ENCODE measurements around the gene HERC5.

The HERC5 gene

GRCh38 chr4:88524171-88524570, 67.3 kb downstream of the HERC5 start:
- DNase-seq, result peak; percentile 8

- peak; percentile 13 for DNase-seq
Measured at GRCh38 chr4:88526221-88526815, 69.4 kb downstream of the HERC5 start.

DNA sequence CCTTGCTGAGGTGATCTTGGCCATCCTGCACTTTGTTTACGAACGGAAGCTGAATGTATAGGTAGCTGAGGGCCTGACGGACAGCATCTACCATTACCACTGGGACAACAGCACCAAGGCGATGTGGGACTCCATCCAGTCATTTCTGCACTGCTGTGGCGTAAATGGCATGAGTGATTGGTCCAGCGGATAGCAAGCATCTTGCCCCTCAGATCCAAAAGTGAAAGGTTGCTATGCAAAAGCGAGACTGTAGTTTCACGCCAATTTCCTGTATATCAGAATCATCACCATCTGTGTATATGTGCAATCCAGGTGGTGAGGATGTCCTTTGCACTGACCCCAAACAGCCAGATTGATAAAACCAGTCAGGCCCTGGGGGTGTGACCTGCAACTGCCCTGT, 70.9 kb downstream of the HERC5 start:
- no peak for DNase-seq

GRCh38 chr4:88528861-88529260, 71.9 kb downstream of the HERC5 start:
- no peak for DNase-seq

DNA sequence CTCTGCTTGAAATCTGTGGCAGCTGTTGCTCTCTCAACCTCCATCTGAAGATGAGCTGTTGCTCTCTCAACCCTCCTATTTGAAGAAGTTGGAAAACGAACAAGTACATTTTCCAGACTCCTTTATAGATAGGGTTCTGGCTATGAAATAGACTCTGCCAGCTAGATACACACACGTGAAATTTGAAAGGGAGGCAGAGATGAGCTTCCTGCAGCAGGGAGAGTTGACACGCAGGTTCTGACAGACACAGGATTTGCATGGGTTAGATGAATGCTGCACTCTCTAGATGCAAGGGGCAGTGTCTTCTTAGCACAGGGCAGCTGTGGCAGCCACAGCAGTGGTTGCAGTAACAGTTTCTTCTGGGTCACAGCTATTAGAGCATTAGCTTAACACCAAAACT, 74.6 kb downstream of the HERC5 start:
- DNase-seq, result peak; percentile 5

- DNase-seq, result peak; percentile 72
Measured at GRCh38 chr4:88533088-88533790, 76.3 kb downstream of the HERC5 start.

DNA sequence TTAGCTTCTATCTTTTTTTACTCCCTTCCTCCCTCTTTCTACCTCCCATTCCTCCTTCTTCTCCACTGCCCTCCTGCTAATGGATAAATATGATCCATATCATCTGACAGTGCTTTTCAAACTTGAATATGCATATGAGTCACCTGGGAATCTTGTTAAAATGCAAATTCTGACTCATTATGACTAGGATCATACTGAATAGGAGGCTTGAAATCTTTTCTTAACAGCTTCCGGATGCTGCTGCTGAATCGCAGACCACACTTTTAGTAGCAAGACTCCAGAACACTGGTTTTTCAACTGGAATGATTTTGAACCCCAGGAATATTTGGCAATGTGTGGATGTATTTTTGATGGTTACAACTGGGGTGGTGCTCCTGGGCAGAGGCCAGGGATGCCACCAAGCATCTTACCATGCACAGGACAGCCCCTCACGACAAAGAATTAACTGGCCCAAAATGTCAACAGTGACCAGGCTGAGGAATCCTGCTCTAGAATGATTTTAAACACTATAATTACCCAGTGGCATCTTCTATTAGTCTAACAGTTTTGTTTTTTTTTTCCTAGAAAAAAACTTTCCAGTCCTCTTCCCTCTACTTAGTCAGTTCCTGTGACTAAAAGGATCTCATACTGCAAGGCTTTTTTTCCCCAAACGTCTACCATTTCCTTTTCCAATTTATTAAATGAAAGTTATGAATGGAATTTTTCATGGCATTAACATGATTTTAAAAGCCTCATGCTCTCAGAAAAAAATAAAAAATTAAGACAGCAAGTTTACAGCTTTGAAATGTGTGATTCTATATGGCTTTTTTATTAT, 77.2 kb downstream of the HERC5 start:
- DNase-seq, result peak; percentile 92

GRCh38 chr4:88535090-88535755, 78.3 kb downstream of the HERC5 start:
- no peak for DNase-seq

DNA sequence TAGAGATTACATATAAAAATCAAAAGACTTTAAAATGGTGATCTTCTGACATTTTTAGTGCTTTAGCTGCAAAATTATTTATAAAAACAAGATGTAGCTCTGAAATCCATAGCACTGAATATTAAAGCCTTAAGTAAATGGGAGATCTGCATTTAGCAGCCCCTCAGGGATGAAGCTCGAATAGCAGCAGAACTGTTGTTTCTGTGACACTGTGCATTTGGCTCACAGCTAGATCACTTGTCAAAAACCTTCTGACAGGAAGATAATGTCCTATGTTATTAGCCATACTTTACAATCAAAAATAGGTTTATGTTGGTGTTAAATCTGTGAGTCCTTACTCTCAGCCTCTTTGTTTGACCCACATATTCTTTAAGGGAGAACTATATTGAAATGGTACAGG, 80.8 kb downstream of the HERC5 start:
- DNase-seq, result no peak

DNA sequence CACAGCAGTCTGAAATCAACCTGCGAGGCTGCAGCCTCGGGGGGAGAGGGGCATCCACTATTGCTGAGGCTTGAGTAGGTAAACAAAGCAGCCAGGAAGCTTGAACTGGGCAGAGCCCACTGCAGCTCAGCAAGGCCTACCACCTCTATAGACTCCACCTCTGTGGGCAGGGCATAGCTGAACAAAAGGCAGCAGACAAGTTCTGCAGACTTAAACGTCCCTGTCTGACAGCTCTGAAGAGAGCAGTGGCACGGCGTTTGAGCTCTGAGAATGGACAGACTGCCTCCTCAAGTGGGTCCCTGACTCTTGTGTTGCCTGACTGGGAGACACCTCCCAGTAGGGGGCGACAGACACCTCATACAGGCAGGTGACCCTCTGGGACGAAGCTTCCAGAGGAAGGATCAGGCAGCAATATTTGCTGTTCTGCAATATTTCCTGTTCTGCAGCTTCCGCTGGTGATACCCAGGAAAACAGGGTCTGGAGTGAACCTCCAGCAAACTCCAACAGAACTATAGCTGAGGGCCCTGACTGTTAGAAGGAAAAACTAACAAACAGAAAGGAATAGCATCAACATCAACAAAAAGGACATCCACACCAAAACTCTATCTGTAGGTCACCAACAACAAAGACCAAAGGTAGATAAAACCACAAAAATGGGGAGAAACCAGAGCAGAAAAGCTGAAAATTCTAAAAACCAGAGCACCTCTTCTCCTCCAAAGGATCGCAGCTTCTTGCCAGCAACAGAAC, 82.6 kb downstream of the HERC5 start:
- DNase-seq, result peak; percentile 35

DNA sequence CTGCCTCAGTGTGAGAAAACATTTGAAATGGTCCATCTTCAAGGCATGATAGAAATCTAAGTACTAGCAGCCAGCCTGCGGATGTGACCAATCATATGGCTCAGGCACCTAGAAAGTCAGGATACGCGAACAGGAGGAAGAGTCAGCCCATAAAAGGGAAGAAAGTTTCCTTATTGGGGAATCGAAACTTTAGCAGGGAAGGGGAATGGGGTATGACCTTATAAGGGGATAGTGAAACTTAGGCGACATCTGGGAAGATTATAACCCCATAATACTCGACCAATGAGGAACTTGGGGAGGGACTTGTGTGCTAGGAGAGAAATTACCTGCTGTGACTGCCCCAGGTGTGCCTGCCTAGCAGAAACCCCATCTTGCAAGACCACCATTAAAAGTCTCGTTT, 92.9 kb downstream of the HERC5 start:
- DNase-seq, result no peak

Measured in fibroblast of skin of right quadriceps (primary cell).